Lower lobe of right lung (tissue), 2 donors: Measurements from ENCODE around the gene AKT1. TPM values are rescaled to one million over a fixed set of nuclear protein-coding genes. Genes with fewer than 3 reads are reported as not detected.

Source experiments
- ATAC-seq, 2 donors: fragments of 200-7000 bp; cut with Tn5 transposase; one replicate each; pipeline ENCODE4 v1.9.1; 2020 to 2022; ENCODE audit warnings: mild to moderate bottlenecking in 2 of 2, moderate library complexity in 2 of 2
- DNase-seq: peaks from one replicate; pipeline ENCODE4 v3.0.0-alpha.2; 2020
- H3K27ac ChIP-seq: fragments of 200-600 bp; one replicate; pipeline ENCODE4 v1.8.0; 2022
- H3K27me3 ChIP-seq: fragments of 200-600 bp; one replicate; pipeline ENCODE4 v1.8.0; 2022; ENCODE audit warnings: low read depth
- H3K36me3 ChIP-seq: fragments of 200-600 bp; one replicate; pipeline ENCODE4 v1.8.0; 2022; ENCODE audit warnings: mild to moderate bottlenecking
- H3K4me1 ChIP-seq: fragments of 200-600 bp; one replicate; pipeline ENCODE4 v1.8.0; 2022
- H3K4me3 ChIP-seq: fragments of 200-600 bp; one replicate; pipeline ENCODE4 v1.8.0; 2022; ENCODE audit warnings: mild to moderate bottlenecking
- H3K9me3 ChIP-seq: fragments of 200-600 bp; one replicate; pipeline ENCODE4 v1.8.0; 2022
- intact Hi-C: fragments of 100-400 bp; cut with DNase I; formaldehyde crosslinking; loops from one replicate; pipeline ENCODE4 v1.11.0; 2022
- total RNA-seq: library from RNA; stranded (reverse); fragmentation: NEBNext Ultra II Directional; extraction: Animal tissue kit (Norgen Biotek cat#: 25700); gene quantifications from one replicate; pipeline ENCODE4 v1.2.1, GENCODE V29; 2021
- TF ChIP-seq, protein P1 (sequence below): fragments of 200-600 bp; IDR thresholded peaks from one replicate; pipeline ENCODE4 v1.8.0; 2022; ENCODE audit warnings: antibody characterized with exemption, mild to moderate bottlenecking
- donor health status: DM: no; HTN: yes; CAD: no; lungs with severe emphysema.

The AKT1 gene
- total RNA-seq, 1 donor from 2014 or later: 154 TPM

DNA sequence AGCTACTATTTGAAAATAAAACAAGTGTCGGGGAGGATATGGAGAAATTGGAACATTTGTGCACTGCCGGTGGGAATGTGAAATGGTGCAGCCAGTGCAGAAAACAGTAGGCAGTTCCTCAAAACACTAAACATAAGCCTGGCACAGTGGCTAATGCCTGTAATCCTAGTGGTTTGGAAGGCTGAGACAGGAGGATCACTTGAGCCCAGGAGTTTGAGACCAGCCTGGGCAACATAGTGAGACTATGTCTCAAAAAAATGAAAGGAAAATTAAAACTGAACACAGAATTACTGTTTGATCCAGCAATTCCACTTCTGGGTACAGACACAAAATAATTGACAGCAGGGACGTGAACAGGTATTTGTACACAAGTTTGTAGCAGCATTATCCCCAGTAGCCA lies 30.0 kb downstream of the AKT1 start:
- intact Hi-C loops: no loop called here
- H3K9me3 ChIP-seq: no peaks in the 10 kb centered on the region
- no peak overlapping the region for H3K27ac ChIP-seq
- no peak for DNase-seq
- peaks cover 25% of the 10 kb centered on the region for H3K36me3 ChIP-seq
- peaks cover 20% of the 10 kb centered on the region for H3K4me1 ChIP-seq
- TF ChIP-seq, protein P1, sequence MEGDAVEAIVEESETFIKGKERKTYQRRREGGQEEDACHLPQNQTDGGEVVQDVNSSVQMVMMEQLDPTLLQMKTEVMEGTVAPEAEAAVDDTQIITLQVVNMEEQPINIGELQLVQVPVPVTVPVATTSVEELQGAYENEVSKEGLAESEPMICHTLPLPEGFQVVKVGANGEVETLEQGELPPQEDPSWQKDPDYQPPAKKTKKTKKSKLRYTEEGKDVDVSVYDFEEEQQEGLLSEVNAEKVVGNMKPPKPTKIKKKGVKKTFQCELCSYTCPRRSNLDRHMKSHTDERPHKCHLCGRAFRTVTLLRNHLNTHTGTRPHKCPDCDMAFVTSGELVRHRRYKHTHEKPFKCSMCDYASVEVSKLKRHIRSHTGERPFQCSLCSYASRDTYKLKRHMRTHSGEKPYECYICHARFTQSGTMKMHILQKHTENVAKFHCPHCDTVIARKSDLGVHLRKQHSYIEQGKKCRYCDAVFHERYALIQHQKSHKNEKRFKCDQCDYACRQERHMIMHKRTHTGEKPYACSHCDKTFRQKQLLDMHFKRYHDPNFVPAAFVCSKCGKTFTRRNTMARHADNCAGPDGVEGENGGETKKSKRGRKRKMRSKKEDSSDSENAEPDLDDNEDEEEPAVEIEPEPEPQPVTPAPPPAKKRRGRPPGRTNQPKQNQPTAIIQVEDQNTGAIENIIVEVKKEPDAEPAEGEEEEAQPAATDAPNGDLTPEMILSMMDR: no peak
- no peak overlapping the region for H3K4me3 ChIP-seq
- ATAC-seq: no peak
- no peaks in the 10 kb centered on the region for H3K27me3 ChIP-seq

GRCh38 chr14:104758981-104759969 lies 36.3 kb downstream of the AKT1 start:
- Histone ChIP-seq H3K27me3 (no peaks in the 10 kb centered on the region), H3K27ac (no peak overlapping the region), H3K36me3 (peaks cover 68% of the 10 kb centered on the region), H3K4me3 (no peak overlapping the region), H3K9me3 (no peaks in the 10 kb centered on the region), H3K4me1 (peaks cover 9% of the 10 kb centered on the region)
- intact Hi-C loops: no loop called here
- no peak for DNase-seq
- ATAC-seq: no peak
- TF ChIP-seq, protein P1: no peak

GRCh38 chr14:104757681-104758392 lies 37.7 kb downstream of the AKT1 start:
- H3K27ac ChIP-seq: no peak overlapping the region
- TF ChIP-seq, protein P1: no peak
- peaks cover 18% of the 10 kb centered on the region for H3K4me1 ChIP-seq
- no peak overlapping the region for H3K4me3 ChIP-seq
- H3K9me3 ChIP-seq: no peaks in the 10 kb centered on the region
- peaks cover 68% of the 10 kb centered on the region for H3K36me3 ChIP-seq
- no peaks in the 10 kb centered on the region for H3K27me3 ChIP-seq
- ATAC-seq (no peak), DNase-seq (no peak)
- intact Hi-C loops: no loop called here

DNA sequence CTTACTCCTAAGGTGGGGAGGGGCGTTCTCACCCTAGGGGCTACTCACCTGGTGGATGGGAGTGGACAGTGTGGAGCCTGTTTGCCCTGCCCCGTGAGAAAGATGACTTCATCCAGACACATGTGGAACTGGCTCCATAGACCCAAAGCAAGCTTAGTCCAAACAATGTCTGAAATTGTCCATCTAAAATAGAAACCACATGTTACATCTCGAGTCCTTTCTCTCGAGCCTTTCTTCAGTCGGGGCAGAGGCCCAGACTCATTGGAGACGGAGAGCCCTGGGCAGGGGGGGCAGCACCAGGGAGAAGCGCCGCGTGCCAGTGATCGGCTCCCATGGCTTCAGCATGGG lies 38.3 kb downstream of the AKT1 start:
- Histone ChIP-seq H3K36me3 (peaks cover 68% of the 10 kb centered on the region), H3K9me3 (no peaks in the 10 kb centered on the region), H3K4me3 (no peak overlapping the region), H3K27me3 (no peaks in the 10 kb centered on the region), H3K27ac (no peak overlapping the region), H3K4me1 (peaks cover 18% of the 10 kb centered on the region)
- intact Hi-C loops: no loop called here
- no peak for ATAC-seq
- DNase-seq: no peak
- TF ChIP-seq, protein P1: no peak

DNA sequence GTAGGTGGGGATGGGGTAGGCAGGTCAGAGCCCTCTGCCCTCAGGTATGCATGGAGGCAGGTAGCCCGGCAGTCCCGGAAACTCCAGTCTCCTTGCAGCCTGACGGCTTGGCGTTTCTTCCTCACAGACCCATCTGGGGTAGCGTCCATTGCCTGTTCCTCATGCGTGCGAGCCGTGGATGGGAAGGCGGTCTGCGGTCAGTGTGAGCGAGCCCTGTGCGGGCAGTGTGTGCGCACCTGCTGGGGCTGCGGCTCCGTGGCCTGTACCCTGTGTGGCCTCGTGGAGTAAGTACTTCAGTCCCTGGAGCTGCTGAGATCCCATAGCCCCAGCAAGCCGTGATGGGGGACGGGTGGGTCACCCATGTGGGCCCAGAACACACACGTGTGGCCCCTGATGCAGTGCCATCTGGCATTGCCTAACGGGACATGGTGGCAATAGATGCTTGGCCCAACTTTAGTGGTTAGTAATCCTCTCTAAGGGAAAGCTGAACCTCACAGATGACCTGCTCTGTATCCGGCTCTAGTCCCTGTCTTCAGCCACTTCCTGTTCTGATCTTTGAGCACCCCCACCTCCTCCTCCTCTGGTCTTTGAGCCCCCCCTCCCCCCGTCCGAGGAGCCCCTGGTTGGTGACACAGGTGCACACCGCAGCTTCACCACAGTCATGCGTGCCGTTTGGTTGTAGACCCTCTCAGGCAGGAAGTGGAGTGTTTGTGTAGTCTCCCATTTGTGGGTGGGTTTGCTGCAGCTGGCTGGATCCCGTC lies 38.9 kb downstream of the AKT1 start:
- ATAC-seq: no peak
- H3K4me3 ChIP-seq: no peak overlapping the region
- peaks cover 64% of the 10 kb centered on the region for H3K36me3 ChIP-seq
- H3K9me3 ChIP-seq: no peaks in the 10 kb centered on the region
- H3K4me1 ChIP-seq: peaks cover 22% of the 10 kb centered on the region
- H3K27ac ChIP-seq: no peak overlapping the region
- TF ChIP-seq, protein P1: no peak
- DNase-seq: no peak
- intact Hi-C loops: no loop called here
- no peaks in the 10 kb centered on the region for H3K27me3 ChIP-seq
